Gastroesophageal sphincter (tissue), 3 donors: ENCODE measurements around the gene PTPRD.

Experiments
- CTCF ChIP-seq, 4 experiments: fragments of 200-600 bp in 2 of 4; fragments of 450-650 bp in 2 of 4; sonication (generic) in 1 of 4; IDR thresholded peaks; one replicate each; pipeline ENCODE4 v1.5.1; 2017 to 2019; ENCODE audit warnings: antibody characterized with exemption in 4 of 4, mild to moderate bottlenecking in 2 of 4, moderate library complexity in 2 of 4
- EP300 ChIP-seq: sonication (generic); formaldehyde crosslinking; IDR thresholded peaks from one replicate; pipeline ENCODE4 v1.6.1; 2017; ENCODE audit warnings: antibody characterized with exemption, mild to moderate bottlenecking
- POLR2A ChIP-seq, 2 donors: fragments of 450-650 bp; IDR thresholded peaks; one replicate each; pipeline ENCODE4 v1.6.1; 2017; ENCODE audit warnings: antibody characterized with exemption in 2 of 2, mild to moderate bottlenecking in 2 of 2, moderate library complexity in 1 of 2
- POLR2AphosphoS5 ChIP-seq: sonication (generic); formaldehyde crosslinking; IDR thresholded peaks from one replicate; pipeline ENCODE4 v1.6.1; 2017; ENCODE audit warnings: antibody characterized with exemption

GRCh38 chr9:8448226-8448625 lies 2164.6 kb downstream of the PTPRD start:
- no peak for TF ChIP-seq CTCF (IDR thresholded peaks at IDR 0.05)
- no peak for TF ChIP-seq POLR2AphosphoS5
- TF ChIP-seq EP300: no peak
- TF ChIP-seq POLR2A (IDR thresholded peaks at IDR 0.05): no peak
